IgD-negative memory B cell (primary cell): ENCODE measurements around the gene ZNF280C. TPM values are rescaled to one million over a fixed set of nuclear protein-coding genes. Genes with fewer than 3 reads are reported as not detected.

Source experiments
- H3K27ac Mint-ChIP-seq, 3 donors: one replicate each; pipeline ENCODE4 v1.8.0; 2020 to 2022; ENCODE audit warnings: mild to moderate bottlenecking in 3 of 3, mixed read lengths in 3 of 3, moderate library complexity in 1 of 3
- H3K27me3 Mint-ChIP-seq: one replicate; pipeline ENCODE4 v1.8.0; 2021; ENCODE audit warnings: mixed read lengths
- H3K36me3 Mint-ChIP-seq: one replicate; pipeline ENCODE4 v1.8.0; 2020; ENCODE audit warnings: mild to moderate bottlenecking, mixed read lengths
- H3K4me1 Mint-ChIP-seq, 3 donors: one replicate each; pipeline ENCODE4 v1.8.0; 2020 to 2022; ENCODE audit warnings: mixed read lengths in 3 of 3, mild to moderate bottlenecking in 1 of 3
- H3K4me3 Mint-ChIP-seq, 4 donors: one replicate each; pipeline ENCODE4 v1.8.0; 2020 to 2022; ENCODE audit warnings: mild to moderate bottlenecking in 4 of 4, mixed read lengths in 4 of 4, moderate library complexity in 3 of 4
- H3K9me3 Mint-ChIP-seq, 3 donors: one replicate each; pipeline ENCODE4 v1.8.0; 2020 to 2021; ENCODE audit warnings: mixed read lengths in 3 of 3, mild to moderate bottlenecking in 1 of 3
- polyA plus RNA-seq: library from polyadenylated mRNA; unstranded; fragments of 300-500 nt; fragmentation: Illumina TruSeq; gene quantifications from one replicate; pipeline ENCODE4 v1.2.3, GENCODE V29; 2021

Gene ZNF280C
- polyA plus RNA-seq, 1 donor from 2014 or later, result 1.9 TPM

GRCh38 chrX:130162094-130162735 lies 106.5 kb downstream of the ZNF280C start:
- no peaks in the 10 kb centered on the region for H3K27me3 Mint-ChIP-seq
- no peaks in the 10 kb centered on the region for H3K9me3 Mint-ChIP-seq
- H3K36me3 Mint-ChIP-seq, result no peaks in the 10 kb centered on the region
- no peak overlapping the region for H3K27ac Mint-ChIP-seq
- peaks cover 7 to 18% (median 16%) of the 10 kb centered on the region in 3 donors for H3K4me1 Mint-ChIP-seq
- H3K4me3 Mint-ChIP-seq, result peak overlapping the region in 1 of 4 donors; percentile 52

DNA sequence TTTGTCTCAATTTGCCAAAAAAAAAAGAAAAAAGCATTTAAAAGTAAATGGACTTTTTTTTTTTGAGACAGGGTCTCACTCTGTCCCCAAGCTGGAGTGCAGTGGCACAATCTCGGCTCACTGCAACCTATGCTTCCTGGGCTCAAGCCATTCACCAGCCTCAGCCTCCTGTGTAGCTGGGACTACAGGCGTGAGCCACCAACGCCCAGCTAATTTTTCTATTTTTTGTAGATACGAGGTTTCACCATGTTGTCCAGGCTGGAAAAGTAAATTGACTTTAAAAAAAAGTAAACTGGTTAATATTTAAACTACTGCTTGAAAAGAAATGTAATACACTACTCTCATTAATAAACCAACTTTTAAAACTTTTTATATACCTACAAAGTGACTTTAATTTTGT lies 108.9 kb downstream of the ZNF280C start:
- H3K9me3 Mint-ChIP-seq, result no peaks in the 10 kb centered on the region
- H3K27ac Mint-ChIP-seq, result no peak overlapping the region
- H3K27me3 Mint-ChIP-seq, result no peaks in the 10 kb centered on the region
- H3K4me3 Mint-ChIP-seq, result no peak overlapping the region
- H3K4me1 Mint-ChIP-seq, result peaks cover 4 to 12% (median 12%) of the 10 kb centered on the region in 3 donors
- no peaks in the 10 kb centered on the region for H3K36me3 Mint-ChIP-seq

- no peak overlapping the region for H3K4me3 Mint-ChIP-seq
- H3K36me3 Mint-ChIP-seq, result no peaks in the 10 kb centered on the region
- no peaks in the 10 kb centered on the region for H3K27me3 Mint-ChIP-seq
- no peaks in the 10 kb centered on the region for H3K9me3 Mint-ChIP-seq
- peaks cover 4 to 9% (median 6%) of the 10 kb centered on the region in 3 donors for H3K4me1 Mint-ChIP-seq
- H3K27ac Mint-ChIP-seq, result no peak overlapping the region
Observed at GRCh38 chrX:130158311-130158710, 110.4 kb downstream of the ZNF280C start.

DNA sequence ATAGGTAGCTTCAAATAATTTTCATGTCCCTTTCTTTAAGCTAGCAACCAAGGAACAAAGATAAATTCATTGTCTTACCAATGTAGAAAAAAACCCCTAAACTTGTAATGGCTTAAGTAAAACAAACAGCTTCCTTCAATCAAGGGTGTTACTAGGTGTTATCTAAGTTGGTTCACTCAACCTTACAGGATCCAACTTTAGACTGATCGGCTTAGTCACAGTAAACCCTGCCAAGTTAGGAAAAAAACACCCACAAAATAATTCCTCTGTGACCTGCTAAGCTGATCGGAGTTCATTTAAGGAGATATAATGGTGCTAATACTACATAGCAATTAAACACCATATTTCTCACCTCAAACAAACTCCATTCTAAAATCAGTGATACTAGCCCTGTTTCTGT lies 113.1 kb downstream of the ZNF280C start:
- H3K36me3 Mint-ChIP-seq, result no peaks in the 10 kb centered on the region
- H3K27ac Mint-ChIP-seq, result no peak overlapping the region
- H3K27me3 Mint-ChIP-seq, result no peaks in the 10 kb centered on the region
- peaks cover 1 to 5% (median 4%) of the 10 kb centered on the region in 3 donors for H3K4me1 Mint-ChIP-seq
- H3K9me3 Mint-ChIP-seq, result no peaks in the 10 kb centered on the region
- no peak overlapping the region for H3K4me3 Mint-ChIP-seq

Other genes with a start within 250 kb of the ZNF280C start
- gene ELF4, start 158.4 kb downstream of the ZNF280C start, polyA plus RNA-seq, result 15.6 TPM
- 26.2 TPM for gene AIFM1, start 103.1 kb downstream of the ZNF280C start, polyA plus RNA-seq
- 11.3 TPM for gene RAB33A, start 96.9 kb downstream of the ZNF280C start, polyA plus RNA-seq
- 6.7 TPM for gene SLC25A14, start 71.0 kb upstream of the ZNF280C start, polyA plus RNA-seq
- gene GPR119, start 116.8 kb upstream of the ZNF280C start, polyA plus RNA-seq, result not detected
- gene RBMX2, start 133.1 kb upstream of the ZNF280C start, polyA plus RNA-seq, result 22.7 TPM